Measurements from ENCODE around the gene RPL41. TPM values are rescaled to one million over a fixed set of nuclear protein-coding genes. Genes with fewer than 3 reads are reported as not detected.

RPL41 gene
- total RNA-seq, 1 donor from 2014 or later, result 4,566 TPM

DNA sequence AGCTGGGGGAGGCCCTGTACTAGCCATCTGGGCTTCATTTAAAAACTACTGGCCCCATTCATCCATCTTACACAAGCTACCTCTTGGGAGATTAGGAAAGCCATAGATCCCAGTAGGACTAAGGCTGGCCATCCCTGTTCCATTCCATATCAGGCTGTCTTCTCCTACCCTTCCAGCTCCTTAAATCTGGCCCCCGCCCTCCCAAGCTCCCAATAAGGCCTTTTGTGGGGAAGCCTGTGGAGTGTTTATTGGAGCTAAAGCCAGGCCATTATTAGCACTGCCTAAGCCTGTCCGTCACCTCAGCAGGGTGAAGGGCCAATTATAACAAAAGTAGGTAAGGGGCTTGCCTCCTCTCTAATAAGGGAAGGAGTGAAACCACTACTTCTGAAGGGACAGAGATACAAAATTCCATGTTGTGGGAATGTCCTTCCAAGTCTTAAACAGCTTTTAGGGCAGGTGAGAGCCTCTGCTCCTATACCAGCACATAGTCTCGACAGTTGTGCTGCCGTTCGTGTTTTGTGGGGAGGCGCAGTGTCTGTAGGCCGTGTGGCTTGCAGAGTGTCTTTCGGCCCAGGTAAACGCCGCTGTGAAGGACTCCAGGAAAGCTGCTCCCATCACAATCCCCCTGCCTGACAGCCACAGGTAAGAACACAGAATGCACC lies 45.4 kb downstream of the RPL41 start:
- Mint-ChIP-seq H3K27ac (peak overlapping the region; percentile 100), H3K9me3 (no peaks in the 10 kb centered on the region), H3K36me3 (peaks cover 55% of the 10 kb centered on the region), H3K4me1 (ENCODE audit: unreplicated experiment) (peaks cover 45% of the 10 kb centered on the region), H3K27me3 (peaks cover 3% of the 10 kb centered on the region), H3K4me3 (peak overlapping the region; percentile 100)
- DNase-seq (ENCODE audit: extremely low spot score, unreplicated experiment), result no peak
- TF ChIP-seq, protein P1, sequence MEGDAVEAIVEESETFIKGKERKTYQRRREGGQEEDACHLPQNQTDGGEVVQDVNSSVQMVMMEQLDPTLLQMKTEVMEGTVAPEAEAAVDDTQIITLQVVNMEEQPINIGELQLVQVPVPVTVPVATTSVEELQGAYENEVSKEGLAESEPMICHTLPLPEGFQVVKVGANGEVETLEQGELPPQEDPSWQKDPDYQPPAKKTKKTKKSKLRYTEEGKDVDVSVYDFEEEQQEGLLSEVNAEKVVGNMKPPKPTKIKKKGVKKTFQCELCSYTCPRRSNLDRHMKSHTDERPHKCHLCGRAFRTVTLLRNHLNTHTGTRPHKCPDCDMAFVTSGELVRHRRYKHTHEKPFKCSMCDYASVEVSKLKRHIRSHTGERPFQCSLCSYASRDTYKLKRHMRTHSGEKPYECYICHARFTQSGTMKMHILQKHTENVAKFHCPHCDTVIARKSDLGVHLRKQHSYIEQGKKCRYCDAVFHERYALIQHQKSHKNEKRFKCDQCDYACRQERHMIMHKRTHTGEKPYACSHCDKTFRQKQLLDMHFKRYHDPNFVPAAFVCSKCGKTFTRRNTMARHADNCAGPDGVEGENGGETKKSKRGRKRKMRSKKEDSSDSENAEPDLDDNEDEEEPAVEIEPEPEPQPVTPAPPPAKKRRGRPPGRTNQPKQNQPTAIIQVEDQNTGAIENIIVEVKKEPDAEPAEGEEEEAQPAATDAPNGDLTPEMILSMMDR (conservative IDR thresholded peaks at IDR 0.05), result no peak

GRCh38 chr12:56162468-56163290 lies 46.2 kb downstream of the RPL41 start:
- H3K4me3 Mint-ChIP-seq, result peak overlapping the region; percentile 66
- peak overlapping the region; percentile 100 for H3K27ac Mint-ChIP-seq
- no peaks in the 10 kb centered on the region for H3K9me3 Mint-ChIP-seq
- TF ChIP-seq, protein P1 (conservative IDR thresholded peaks at IDR 0.05), result no peak
- H3K27me3 Mint-ChIP-seq, result peaks cover 3% of the 10 kb centered on the region
- no peak for DNase-seq (ENCODE audit: extremely low spot score, unreplicated experiment)
- peaks cover 59% of the 10 kb centered on the region for H3K36me3 Mint-ChIP-seq
- H3K4me1 Mint-ChIP-seq (ENCODE audit: unreplicated experiment), result peaks cover 40% of the 10 kb centered on the region

GRCh38 chr12:56163533-56164344 lies 47.3 kb downstream of the RPL41 start:
- peaks cover 58% of the 10 kb centered on the region for H3K36me3 Mint-ChIP-seq
- TF ChIP-seq, protein P1 (conservative IDR thresholded peaks at IDR 0.05), result no peak
- peak overlapping the region; percentile 65 for H3K4me3 Mint-ChIP-seq
- DNase-seq (ENCODE audit: extremely low spot score, unreplicated experiment), result no peak
- peak overlapping the region; percentile 100 for H3K27ac Mint-ChIP-seq
- H3K27me3 Mint-ChIP-seq, result no peaks in the 10 kb centered on the region
- H3K4me1 Mint-ChIP-seq (ENCODE audit: unreplicated experiment), result peaks cover 40% of the 10 kb centered on the region
- no peaks in the 10 kb centered on the region for H3K9me3 Mint-ChIP-seq

- DNase-seq (ENCODE audit: extremely low spot score, unreplicated experiment), result no peak
- Mint-ChIP-seq H3K9me3 (no peaks in the 10 kb centered on the region), H3K4me1 (ENCODE audit: unreplicated experiment) (peaks cover 35% of the 10 kb centered on the region), H3K4me3 (peak overlapping the region; percentile 22), H3K27ac (peak overlapping the region; percentile 100), H3K36me3 (peaks cover 52% of the 10 kb centered on the region), H3K27me3 (no peaks in the 10 kb centered on the region)
- TF ChIP-seq, protein P1 (conservative IDR thresholded peaks at IDR 0.05), result no peak
These were observed 47.9 kb downstream of the RPL41 start for GRCh38 chr12:56164345-56164729.

DNA sequence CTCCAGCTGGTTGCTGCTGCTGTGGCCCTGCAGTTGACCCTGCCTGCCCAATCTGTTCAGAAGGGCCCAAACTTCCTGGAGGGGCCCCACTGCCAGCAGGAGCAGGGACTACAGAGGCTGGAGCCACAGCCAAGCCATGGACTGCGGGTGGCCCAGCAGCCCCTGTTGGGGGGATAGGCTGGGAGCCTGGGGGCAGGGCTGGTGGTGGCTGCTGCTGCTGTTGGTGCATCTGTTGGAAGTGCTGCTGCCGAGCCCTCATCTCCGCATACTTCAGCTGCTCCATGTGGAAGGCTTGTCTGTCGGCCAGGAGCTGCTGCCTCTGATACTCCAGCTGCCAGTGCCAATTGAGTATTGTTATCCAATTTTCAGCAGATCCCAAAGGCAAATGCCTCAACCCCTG lies 48.9 kb downstream of the RPL41 start:
- TF ChIP-seq, protein P1 (conservative IDR thresholded peaks at IDR 0.05), result no peak
- no peaks in the 10 kb centered on the region for H3K27me3 Mint-ChIP-seq
- H3K4me1 Mint-ChIP-seq (ENCODE audit: unreplicated experiment), result peaks cover 25% of the 10 kb centered on the region
- H3K4me3 Mint-ChIP-seq, result no peak overlapping the region
- DNase-seq (ENCODE audit: extremely low spot score, unreplicated experiment), result no peak
- peak overlapping the region; percentile 82 for H3K27ac Mint-ChIP-seq
- H3K36me3 Mint-ChIP-seq, result peaks cover 47% of the 10 kb centered on the region
- no peaks in the 10 kb centered on the region for H3K9me3 Mint-ChIP-seq
